Stimulated activated CD4-positive, alpha-beta T cell treated with anti-CD3 and anti-CD28 coated beads, TNF-alpha, amount 100 ng/mL, for 1 hour (primary cell): ENCODE measurements around the gene CPNE4.

ENCODE experiments used
- DNase-seq, 3 donors: peaks; one replicate each; pipeline ENCODE4 v3.0.0-alpha.2; 2020; ENCODE audit warnings: low read depth in 3 of 3, low spot score in 1 of 3

The CPNE4 gene

DNA sequence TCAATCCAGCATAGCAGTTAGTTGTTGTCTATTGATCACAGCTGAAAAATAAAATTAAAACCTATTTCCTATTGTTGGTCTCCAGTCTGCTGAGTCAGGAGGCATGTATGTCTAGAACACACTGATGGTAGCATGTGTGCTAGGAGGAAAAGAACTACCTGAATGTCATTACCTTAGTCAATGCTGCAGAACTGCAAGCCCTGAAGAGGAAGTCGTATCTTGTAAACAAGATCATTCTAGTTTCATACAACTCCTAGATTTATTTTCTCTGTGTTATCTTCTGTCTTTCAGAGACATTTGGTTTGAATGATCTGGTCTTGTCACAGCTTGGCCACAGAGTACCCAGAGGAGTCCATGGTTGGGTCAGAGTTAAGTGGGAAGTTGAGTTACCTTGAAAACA lies 422.1 kb downstream of the CPNE4 start:
- no peak for DNase-seq

DNA sequence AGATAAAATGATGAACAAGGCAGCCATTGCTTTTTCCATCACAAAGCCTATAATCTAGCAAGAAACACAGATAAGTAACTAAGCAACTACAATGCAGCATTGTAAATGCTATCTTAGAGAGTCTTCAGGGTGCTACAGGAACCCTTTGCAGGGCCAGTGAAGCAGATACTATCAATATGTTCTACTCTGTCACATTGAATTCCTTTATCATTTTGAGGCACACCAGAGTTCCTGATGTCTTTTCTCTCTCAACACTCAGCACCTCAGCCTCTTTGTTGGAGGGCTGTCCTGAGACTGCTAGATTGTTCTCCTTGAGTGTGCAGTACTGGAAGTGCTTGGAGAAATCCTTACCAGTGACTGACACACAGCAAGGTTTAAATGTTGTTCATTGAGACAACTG lies 424.6 kb downstream of the CPNE4 start:
- no peak for DNase-seq

DNA sequence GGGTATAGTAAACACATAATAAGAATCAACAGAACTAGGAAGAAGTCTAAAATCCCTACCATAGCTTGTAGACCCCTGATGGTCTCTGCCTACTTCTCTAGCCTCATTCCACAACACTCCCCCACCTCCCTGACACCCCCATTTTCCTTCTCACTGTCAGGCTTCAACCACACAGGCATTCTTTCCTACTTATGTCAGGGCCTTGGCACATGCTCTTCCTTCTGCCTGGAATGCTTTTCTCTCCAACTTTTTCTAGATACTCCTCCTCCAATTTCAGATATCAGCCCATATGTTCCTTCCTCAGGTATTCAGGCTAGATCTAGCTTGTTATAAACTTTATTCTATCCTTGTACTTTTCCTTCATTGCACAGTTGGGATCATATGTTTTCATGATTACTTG lies 426.1 kb downstream of the CPNE4 start:
- DNase-seq, result no peak

DNA sequence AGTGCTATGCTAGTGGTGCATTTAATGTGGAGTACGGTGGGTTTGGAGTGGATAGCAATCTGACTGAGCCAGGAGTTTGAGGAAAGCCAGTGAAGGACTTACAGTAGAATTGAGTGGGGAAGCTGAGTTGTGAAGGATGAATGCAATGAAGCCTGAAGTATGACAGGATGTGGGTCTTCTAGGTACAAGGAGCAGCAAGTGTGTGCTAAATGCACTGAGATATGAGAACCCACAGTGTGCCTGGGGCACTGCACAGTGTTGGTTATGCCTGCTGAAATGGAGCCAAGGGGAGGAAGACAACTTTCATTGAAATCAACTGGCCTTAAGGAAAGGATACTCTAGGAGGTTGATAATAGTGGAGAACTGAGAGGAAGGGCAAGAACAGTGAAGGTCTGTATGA lies 426.5 kb downstream of the CPNE4 start:
- no peak for DNase-seq

DNA sequence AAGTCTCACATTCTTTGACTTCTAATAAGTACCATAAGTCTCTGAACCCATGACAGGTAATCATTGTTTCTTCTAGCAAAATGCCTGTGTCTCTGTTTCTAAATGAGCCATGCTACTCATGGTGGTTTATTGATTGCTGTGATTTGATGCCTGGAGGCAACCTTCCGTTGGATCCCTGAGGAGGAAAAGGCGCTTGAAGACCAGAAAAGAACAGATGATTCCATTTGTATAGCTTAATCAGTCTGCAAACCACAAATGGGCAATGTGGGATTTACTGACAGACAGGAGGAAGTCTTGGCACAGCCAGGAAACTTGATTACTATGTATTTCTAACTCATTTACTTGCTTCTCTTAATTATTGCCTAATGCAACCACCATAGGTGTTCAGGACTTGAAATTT lies 428.9 kb downstream of the CPNE4 start:
- no peak for DNase-seq

DNA sequence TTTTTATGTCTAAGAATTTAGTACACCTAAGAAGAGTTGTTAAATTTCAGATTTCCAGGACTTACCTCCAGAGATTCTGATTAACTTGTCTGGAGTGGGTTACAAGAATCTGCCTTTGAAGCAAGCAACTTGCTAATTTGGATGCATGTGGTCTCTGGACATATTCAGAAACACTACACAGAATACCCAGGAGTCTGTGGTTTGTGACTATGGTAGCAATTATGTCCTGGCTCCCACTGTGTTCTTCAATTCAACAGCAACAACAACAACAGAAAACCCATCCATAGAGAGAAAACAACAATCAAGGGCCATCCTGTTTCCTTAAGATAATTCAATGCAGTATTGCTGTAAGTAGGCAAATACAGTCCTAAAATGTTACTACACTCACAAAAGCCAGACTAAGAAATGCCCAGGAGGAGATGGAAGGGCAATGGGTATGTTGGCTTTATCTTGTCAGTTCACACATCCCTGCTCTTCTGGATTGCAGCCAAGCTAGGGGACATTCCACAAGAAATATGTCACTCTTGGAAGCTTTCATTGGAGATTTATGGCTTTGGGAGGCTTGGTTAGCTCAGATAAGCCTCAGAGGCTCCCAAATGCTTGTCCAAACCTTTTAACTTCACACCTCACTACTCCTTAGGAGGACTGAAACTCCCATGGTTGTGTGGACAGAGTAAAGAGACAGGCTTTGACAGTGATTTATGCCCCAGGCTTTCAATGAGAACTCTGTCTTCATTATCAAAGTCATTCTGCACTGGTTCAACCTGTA lies 432.6 kb downstream of the CPNE4 start:
- no peak for DNase-seq

DNA sequence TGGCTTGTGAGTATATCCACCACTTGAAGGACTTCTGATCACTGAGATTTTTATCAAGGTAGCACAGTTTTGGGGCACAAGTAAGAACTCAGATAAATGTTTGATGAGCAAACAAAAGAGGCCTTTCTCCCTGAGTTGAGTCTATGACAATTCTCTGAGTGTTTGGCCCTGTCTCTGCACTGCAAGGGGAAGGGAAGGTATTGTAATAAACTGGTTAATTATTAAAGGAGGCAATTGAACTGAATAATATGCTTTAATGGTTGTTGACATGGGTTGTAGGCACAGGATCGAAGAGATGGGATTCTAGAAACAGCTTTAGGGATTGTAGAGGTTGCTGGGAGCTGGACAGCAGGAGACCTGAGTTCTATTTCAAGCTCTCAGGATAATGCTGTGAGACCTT lies 437.0 kb downstream of the CPNE4 start:
- DNase-seq, result no peak

DNA sequence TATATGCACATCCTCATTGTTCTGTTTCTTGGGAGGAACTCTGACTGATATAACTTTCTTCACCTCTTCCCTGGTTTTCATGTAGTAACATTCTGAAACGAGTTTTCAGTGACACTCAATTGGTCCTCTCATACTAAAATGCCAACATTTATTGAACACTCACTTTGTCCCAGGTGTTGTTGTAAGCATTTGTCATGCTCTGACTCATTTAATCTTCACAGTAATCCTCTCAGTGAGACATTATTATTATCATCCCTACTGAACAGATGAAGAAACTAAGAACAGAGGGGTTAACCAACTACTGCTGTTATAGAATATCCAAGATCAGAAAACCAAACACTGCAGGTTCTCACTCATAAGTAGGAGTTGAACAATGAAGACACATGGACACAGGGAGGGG lies 437.9 kb downstream of the CPNE4 start:
- DNase-seq, result no peak

DNA sequence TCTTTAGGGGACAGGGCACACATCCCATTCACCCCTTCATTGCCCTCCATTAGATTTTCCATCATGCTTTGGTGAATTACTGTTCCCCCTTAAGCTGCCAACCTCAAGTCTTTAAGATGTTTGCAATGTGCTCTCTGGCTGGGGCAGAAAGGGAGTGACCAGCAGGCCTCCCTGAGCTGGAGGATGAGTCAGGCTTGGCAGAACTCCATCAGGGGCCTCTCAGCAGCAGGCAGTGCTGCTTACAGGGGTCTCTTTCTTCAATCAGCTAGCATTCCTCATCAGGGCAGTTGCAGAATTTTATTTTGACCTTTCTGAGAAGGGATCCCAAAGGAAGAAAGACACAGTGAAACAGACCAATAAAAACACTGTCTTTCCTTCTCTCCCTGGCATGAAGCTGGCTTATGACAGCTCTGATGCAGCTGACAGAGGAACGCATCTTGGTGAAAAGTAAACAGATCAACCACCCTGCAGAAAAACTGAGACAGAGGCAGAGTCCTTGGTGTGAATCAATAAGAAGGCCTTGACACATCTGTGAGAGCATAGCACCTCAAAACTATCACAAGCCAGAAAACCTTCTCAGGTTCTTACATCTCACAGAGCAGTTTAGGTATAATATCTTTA lies 443.3 kb downstream of the CPNE4 start:
- no peak for DNase-seq

DNA sequence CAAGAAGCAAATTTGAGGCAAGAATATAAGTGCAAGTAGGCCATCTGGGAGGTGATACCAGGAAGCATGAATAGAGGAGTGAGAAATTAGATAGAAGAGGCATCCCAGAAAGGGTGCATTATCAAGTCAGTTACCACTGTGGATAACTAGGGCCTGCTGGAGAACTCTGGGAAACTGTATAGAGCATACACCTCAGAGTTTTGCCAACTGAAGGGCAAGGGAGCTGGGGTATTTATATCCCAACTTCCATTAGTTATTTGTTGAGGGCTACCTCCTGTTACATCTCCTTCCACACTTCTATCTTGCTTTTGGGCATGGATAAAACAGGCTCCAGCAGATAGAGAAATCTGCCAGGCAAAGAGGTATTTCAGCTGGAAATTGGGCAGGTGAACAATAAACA lies 448.5 kb downstream of the CPNE4 start:
- no peak for DNase-seq

DNA sequence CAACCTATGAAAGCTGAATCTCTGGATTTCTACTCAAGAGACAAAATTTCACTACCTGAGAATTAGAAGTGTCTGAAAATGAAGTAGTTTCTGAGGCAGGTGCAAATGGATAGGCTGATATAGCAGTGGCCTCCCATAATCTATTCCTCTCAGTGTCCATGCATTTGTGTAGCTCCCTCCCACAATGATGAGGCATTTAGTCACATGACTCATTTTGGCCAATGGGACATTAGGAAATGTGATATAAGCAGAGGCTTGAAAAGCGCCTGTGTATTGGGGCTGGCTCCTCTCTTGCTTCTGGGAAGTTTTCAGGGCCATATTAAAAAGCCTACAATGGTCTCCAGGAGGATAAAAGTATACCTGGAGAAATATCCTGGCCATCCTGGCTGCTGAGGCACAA lies 452.4 kb downstream of the CPNE4 start:
- DNase-seq, result no peak

DNA sequence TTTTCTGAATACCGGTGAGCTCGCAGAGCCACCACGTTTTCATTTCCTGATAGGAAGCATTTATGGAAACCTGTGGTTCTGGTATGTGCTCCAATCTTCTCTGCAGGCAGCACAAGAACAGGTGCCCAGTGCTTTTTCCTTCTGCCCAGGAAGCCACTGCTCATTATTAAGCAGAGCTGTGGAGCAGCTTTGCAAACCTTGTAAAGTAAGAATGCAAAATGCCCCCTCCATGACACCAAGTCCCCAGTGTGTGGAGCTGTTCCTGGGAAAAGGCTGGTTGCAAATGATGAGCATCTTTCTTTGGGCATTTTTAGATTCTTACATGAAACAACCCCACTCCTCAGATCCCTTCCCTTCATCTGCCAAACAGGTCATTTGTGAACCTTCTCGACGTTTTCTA lies 466.4 kb downstream of the CPNE4 start:
- DNase-seq, result no peak

DNA sequence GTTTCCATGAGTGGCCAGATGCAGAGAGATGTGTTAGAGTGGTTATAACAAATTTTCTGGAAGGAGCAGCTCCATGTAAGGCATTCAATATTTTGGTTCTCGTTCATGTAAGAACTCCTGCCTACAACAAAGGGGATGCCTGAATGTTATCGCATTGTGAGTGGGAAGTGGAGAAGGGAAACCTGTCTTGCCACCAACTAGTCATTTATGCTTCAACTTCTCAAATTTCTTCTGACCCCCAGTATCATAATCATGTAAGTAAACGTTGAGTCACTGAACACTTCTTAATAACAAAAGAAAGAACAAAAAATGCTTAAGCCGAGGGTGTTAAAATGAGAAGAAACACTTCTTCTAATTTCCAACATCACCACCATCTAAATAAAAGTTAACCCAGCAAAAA lies 470.0 kb downstream of the CPNE4 start:
- DNase-seq, result no peak

DNA sequence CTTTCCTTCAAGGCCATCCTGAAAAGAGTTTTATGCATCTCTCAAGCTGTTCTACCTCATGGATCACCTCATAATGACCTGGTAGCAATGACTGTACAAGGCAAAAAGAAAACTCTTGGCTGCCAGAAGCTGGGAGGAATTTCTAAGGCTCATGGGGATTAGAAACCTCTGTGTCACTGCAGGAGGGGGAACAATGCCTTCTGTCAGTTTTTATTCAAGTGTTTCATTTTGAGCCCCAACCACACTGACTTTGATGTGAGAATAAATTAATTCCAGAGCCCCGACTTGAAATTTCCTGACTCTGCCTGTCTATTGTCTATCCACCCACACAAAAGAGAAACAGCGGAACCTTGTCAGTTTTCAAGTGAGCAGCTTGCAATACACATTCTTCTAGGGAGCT lies 473.3 kb downstream of the CPNE4 start:
- no peak for DNase-seq

DNA sequence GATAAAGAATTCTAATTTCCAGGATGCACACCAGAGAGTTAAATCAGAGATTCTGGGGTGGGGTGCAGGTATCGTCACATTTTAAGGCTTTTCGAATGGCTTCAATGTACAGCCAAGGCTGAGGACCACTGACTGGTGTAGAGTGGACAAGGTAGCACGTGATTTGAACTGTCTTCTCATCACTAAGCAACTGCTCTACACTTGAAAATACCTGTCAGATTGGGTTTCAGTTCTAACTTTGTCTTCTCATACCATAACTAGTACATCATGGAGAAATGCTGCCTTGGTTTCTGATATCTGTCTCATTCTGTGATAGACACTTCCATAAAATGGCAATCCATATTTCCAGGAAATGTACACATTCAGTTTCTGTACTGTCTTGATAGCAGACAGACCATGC lies 474.0 kb downstream of the CPNE4 start:
- no peak for DNase-seq

DNA sequence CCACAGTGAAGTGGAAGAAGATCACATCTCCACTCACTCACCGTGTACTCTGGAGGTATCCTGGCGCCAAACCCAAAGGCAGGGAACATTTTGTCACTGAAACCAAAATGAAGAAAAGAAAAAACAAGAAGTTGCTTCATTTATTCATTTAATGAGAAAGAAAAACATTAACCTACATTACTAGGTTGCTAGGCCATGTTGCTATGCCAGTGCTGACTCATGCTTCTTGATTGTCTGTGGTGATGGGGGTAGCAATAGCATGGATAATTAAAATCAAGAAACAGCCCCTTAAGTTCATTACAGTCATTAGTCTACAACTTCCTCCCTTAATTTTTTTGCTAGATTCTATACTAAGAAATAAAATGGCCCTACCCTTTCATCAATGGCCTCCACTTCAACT lies 479.4 kb downstream of the CPNE4 start:
- no peak for DNase-seq

DNA sequence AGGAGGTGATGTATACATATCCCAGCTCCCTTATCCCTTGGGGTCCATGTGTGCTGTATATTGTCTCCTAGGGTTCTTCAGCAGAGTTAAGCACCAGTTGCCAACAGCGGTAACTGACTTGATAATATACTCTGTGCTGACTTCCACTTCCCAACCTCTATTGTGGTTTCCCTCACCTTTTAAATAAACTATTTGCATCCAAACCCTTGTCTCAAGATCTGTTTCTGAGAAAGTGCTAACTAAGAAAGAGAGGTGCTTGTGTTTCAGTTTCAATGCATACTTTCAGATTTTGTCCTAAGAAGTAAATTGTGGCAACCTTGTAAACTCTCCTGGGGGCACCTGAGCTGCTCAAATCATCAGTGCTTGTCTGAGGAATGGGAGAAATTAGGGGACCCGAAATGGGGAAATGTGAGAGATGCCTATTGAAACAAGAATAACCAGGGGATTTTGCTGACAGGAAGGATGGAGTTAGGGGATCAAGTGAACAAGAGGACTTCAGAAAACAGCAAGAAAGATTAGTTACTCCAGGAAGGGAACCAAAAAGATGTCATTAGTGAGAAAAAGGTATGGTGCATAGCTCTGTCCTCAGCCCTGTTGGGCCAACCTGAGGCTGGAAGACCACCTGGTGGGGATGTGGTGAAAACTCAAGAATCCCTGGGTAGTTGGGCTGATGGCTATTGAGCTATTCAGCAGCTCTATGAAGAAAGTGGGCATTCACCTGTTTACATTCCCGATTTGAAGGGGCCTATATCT lies 481.1 kb downstream of the CPNE4 start:
- no peak for DNase-seq

DNA sequence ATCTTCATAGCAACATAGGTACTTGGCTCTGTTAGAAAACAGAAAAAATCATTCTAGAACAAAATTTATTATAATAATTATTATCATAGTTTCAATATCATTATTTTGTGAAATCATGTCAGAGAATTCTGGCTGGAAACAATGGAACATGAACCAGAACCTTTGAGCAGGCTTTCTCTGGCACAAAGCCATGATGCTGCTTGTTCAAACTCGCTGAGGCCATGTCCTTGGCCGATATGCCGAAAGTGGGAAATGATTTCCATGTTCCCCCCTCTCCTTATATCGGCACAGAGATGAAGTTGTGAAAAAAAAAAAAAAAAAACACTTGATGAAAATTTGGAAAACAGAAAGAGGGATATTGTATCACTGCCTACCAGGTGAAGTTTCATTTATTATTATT lies 483.1 kb downstream of the CPNE4 start:
- DNase-seq, result no peak

DNA sequence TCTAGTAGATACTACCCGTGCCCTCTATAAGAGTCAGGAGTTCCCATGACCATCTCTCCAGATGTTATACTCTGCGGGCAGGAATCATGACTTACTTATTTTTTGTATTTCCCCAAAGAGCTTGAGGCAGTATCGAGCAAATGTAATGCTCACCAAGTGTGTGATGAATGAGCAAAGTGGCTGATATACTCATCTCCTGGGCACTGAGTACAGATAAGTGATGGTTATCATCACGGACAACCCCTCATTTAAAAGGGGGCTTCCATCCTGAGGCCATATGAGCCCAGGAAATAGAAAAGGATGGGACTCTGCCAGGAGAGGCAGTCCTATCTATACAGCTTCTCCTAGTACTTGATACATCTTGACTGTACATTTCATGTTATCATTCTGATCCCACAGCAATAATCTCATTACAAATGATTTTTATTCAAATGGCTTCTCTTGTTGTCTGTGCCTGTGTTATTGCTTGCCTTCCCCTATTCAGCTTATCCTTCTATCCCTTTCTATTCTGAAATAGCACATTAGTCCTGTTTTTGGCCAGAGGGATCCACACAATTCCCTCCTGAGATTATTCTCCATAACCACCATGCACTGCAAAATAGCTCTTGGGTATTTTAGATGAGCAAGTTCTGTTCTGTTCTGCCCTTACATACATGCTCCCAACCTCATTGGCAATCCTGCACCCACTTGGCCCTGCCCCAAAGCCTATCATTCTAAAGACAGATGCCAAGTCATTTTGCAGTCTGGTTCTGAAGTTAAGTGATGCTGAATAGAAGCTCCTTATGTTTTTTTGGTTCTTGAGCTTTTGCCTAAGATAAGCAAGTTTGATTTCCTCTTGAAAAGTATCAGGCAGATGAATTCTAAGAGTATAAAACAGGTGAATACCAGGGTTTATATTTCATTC lies 484.0 kb downstream of the CPNE4 start:
- no peak for DNase-seq

DNA sequence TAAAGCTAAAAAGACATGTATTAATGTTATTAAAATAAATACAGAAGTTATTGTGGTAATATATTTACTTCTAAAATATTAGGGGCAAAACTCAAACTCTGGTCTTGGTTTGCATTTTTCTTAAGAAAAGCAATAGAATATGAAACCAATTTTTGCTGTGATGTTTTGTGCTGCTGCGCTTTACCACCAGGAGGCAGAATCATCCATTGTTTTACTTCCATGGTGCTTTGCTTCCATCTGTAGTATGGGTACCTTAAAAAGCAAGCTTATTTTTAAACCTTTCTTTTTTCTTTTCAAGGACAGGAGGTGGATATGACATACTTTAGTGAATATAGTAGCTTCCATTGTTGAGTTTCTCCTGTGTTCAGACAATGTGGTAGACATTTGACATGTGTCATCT lies 485.5 kb downstream of the CPNE4 start:
- DNase-seq, result no peak

DNA sequence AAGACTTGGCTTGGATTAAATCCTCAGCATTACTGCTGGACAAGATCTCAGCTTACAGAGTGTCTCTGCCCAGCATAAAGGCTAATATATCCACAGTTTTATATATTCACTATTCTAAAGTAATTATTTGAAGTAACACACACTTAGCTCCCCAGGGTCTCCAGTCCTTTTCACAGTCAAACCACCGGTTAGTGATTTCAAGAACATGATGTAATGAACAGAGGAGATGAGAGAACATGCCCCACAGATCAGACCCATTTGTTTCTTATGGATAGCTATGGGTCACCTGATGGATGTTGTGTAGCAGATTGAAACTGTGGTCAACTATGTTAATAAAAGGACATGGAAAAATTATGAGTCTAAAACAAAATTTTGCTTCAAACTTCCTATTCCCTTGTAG lies 487.2 kb downstream of the CPNE4 start:
- DNase-seq, result no peak
